ENCODE data around the gene PFDN4. TPM values are rescaled to one million over a fixed set of nuclear protein-coding genes. Genes with fewer than 3 reads are reported as not detected.

Gene PFDN4
- total RNA-seq, 4 donors from 2014 or later, result 36.8 to 90.2 (median 64.8) TPM

- intact Hi-C loops (cut with DNase I; ENCODE audit: low total_unique reads), result no loop called here
- in situ Hi-C loops (cut with MboI; ENCODE audit: low sequenced_read_pairs in 4 of 4), result no loop called here
- no peak overlapping the region for H3K27ac ChIP-seq
- H3K4me1 ChIP-seq, result no peaks in the 10 kb centered on the region
- no peak for DNase-seq
- TF ChIP-seq, protein P1, sequence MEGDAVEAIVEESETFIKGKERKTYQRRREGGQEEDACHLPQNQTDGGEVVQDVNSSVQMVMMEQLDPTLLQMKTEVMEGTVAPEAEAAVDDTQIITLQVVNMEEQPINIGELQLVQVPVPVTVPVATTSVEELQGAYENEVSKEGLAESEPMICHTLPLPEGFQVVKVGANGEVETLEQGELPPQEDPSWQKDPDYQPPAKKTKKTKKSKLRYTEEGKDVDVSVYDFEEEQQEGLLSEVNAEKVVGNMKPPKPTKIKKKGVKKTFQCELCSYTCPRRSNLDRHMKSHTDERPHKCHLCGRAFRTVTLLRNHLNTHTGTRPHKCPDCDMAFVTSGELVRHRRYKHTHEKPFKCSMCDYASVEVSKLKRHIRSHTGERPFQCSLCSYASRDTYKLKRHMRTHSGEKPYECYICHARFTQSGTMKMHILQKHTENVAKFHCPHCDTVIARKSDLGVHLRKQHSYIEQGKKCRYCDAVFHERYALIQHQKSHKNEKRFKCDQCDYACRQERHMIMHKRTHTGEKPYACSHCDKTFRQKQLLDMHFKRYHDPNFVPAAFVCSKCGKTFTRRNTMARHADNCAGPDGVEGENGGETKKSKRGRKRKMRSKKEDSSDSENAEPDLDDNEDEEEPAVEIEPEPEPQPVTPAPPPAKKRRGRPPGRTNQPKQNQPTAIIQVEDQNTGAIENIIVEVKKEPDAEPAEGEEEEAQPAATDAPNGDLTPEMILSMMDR (IDR thresholded peaks at IDR 0.05 in 4 of 5, conservative IDR thresholded peaks at IDR 0.05 in 1 of 5), result no peak
- TF ChIP-seq POLR2A (IDR thresholded peaks at IDR 0.05), result no peak
- no peak for ATAC-seq
- peaks cover 9 to 17% (median 11%) of the 10 kb centered on the region in 3 donors for H3K27me3 ChIP-seq
- no peaks in the 10 kb centered on the region for H3K9me3 ChIP-seq
- H3K4me3 ChIP-seq, result no peak overlapping the region
- no peaks in the 10 kb centered on the region for H3K36me3 ChIP-seq
These were observed 42.9 kb upstream of the PFDN4 start for GRCh38 chr20:54165014-54165413.

- Histone ChIP-seq H3K36me3 (no peaks in the 10 kb centered on the region), H3K27me3 (peaks cover 10 to 21% (median 17%) of the 10 kb centered on the region in 3 donors), H3K27ac (no peak overlapping the region), H3K4me3 (no peak overlapping the region), H3K9me3 (no peaks in the 10 kb centered on the region), H3K4me1 (no peaks in the 10 kb centered on the region)
- TF ChIP-seq POLR2A (IDR thresholded peaks at IDR 0.05), result no peak
- TF ChIP-seq, protein P1 (IDR thresholded peaks at IDR 0.05 in 4 of 5, conservative IDR thresholded peaks at IDR 0.05 in 1 of 5), result no peak
- ATAC-seq, result no peak
- in situ Hi-C loops (cut with MboI; ENCODE audit: low sequenced_read_pairs in 4 of 4) (no loop called here), intact Hi-C loops (cut with DNase I; ENCODE audit: low total_unique reads) (no loop called here)
- DNase-seq, result no peak
These were observed 42.1 kb upstream of the PFDN4 start for GRCh38 chr20:54165803-54166202.

DNA sequence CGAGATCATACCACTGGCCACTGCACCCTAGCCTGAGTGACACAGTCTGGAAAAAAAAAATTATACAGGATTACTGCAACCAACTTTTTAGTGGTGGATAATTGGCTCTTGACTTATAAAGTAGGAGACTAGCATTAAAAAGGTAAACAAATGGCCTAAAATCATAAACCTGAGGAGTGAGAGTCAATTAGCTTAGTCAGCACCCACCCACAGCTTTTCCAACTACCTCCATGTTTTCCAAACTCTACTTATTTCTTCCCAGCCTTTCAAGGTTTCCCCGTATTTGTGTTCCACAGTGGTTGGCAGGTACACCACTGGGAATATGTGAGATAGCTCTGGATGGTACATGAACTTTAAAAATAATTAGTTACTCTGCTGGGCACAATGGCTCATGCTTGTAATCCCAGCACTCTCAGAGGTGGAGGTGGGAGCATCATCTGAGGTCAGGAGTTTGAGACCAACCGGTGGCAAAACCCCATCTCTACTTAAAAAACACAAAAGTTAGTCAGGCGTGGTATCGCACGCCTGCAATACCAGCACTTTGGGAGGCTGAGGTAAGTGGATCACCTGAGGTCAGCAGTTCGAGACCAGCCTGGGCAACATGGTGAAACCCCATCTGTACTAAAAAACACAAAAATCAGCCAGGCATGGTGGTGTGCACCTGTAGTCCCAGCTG lies 40.8 kb upstream of the PFDN4 start:
- no peaks in the 10 kb centered on the region for H3K4me1 ChIP-seq
- no peak for ATAC-seq
- H3K9me3 ChIP-seq, result no peaks in the 10 kb centered on the region
- in situ Hi-C loops (cut with MboI; ENCODE audit: low sequenced_read_pairs in 4 of 4), result no loop called here
- H3K4me3 ChIP-seq, result no peak overlapping the region
- H3K27me3 ChIP-seq, result peaks cover 21 to 34% (median 23%) of the 10 kb centered on the region in 3 donors
- intact Hi-C loops (cut with DNase I; ENCODE audit: low total_unique reads), result no loop called here
- no peak overlapping the region for H3K27ac ChIP-seq
- DNase-seq, result no peak
- no peaks in the 10 kb centered on the region for H3K36me3 ChIP-seq
- TF ChIP-seq, protein P1 (IDR thresholded peaks at IDR 0.05 in 4 of 5, conservative IDR thresholded peaks at IDR 0.05 in 1 of 5), result no peak
- TF ChIP-seq POLR2A (IDR thresholded peaks at IDR 0.05), result no peak

DNA sequence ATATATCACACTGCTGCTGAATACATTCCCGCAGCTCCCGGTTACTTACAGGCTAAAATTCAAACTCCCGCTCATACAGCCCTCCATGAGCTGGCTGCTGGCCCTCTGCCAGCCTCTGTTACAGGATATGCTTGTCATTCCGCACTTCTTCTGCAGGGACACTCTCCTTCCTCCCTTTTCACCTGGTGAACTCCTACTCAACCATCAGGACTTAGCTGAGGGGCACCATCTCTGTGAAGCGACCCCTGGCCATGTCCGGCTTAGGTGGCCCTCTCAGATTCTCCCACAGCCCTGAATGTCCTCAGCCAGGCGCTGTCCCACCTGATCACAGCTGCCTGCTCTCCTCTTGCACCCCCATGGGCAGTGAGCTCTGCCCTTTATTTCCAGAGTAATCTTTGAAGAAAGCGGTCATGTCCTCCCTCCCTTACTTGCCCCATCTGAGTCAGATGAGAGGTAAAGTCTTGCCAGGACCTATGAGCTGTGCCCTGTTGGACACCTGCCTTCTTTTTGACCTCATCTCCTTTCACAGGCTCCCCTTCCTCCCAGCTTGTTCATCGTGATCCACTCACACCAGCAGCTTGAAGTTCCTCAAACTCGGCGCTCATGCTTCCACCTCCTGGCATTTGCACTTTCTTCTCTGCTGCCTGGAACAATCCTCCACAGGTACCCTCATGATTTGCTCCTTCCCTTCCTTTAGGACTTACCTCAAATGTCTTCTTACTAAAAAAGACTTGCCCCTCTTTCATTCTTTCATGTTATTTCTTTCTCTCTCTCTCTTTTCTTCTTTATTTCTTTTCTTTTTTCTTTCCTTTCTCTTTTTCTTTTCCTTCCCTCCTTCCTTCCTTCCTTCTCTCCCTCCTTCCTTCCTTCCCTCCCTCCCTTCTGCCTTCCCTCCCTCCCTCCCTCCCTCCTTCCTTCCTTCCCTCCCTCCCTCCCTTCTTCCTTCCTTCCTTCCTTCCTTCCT lies 39.7 kb upstream of the PFDN4 start:
- Histone ChIP-seq H3K9me3 (no peaks in the 10 kb centered on the region), H3K36me3 (no peaks in the 10 kb centered on the region), H3K27me3 (peaks cover 31 to 44% (median 33%) of the 10 kb centered on the region in 3 donors), H3K27ac (no peak overlapping the region), H3K4me1 (peaks cover 0 to 7% of the 10 kb centered on the region in 2 donors), H3K4me3 (no peak overlapping the region)
- intact Hi-C loops (cut with DNase I; ENCODE audit: low total_unique reads), result no loop called here
- DNase-seq, result no peak
- TF ChIP-seq, protein P1 (IDR thresholded peaks at IDR 0.05 in 4 of 5, conservative IDR thresholded peaks at IDR 0.05 in 1 of 5), result no peak
- no peak for TF ChIP-seq POLR2A (IDR thresholded peaks at IDR 0.05)
- in situ Hi-C loops (cut with MboI; ENCODE audit: low sequenced_read_pairs in 4 of 4), result no loop called here
- no peak for ATAC-seq
